ENCODE results near the gene PRDX6.

- TF ChIP-seq POLR2A (IDR thresholded peaks at IDR 0.05) (no peak), POLR2AphosphoS5 (IDR thresholded peaks at IDR 0.05) (no peak), EP300 (IDR thresholded peaks at IDR 0.05) (no peak)
Measured at GRCh38 chr1:173454966-173455524, 22.1 kb upstream of the PRDX6 start.
